ENCODE measurements around the gene UAP1L1.

UAP1L1 gene

GRCh38 chr9:137034709-137035506 is 42.4 kb upstream of the UAP1L1 start:
- Histone ChIP-seq H3K4me3 (ENCODE audit: low read depth in 1 of 2, low read length in 1 of 2) (peak overlapping the region; percentile 83 to 86), H3K9me3 (no peaks in the 10 kb centered on the region), H3K27ac (peak overlapping the region; percentile 91), H3K4me1 (ENCODE audit: control insufficient read depth in 1 of 2, insufficient read depth in 1 of 2, low read depth in 1 of 2, low read length in 1 of 2) (peaks cover 50 to 59% of the 10 kb centered on the region in 2 experiments), H3K27me3 (no peaks in the 10 kb centered on the region), H3K36me3 (peaks cover 54% of the 10 kb centered on the region)
- peak; percentile 93 for TF ChIP-seq CTCF (IDR thresholded peaks at IDR 0.05)

GRCh38 chr9:137035507-137035834 is 41.8 kb upstream of the UAP1L1 start:
- peaks cover 54% of the 10 kb centered on the region for H3K36me3 ChIP-seq
- H3K4me1 ChIP-seq (ENCODE audit: control insufficient read depth in 1 of 2, insufficient read depth in 1 of 2, low read depth in 1 of 2, low read length in 1 of 2), result peaks cover 50 to 54% of the 10 kb centered on the region in 2 experiments
- H3K27me3 ChIP-seq, result peaks cover 4% of the 10 kb centered on the region
- no peaks in the 10 kb centered on the region for H3K9me3 ChIP-seq
- peak overlapping the region; percentile 83 to 86 for H3K4me3 ChIP-seq (ENCODE audit: low read depth in 1 of 2, low read length in 1 of 2)
- H3K27ac ChIP-seq, result peak overlapping the region; percentile 91
- TF ChIP-seq CTCF (IDR thresholded peaks at IDR 0.05), result no peak

GRCh38 chr9:137035937-137036336 is 41.4 kb upstream of the UAP1L1 start:
- H3K9me3 ChIP-seq, result no peaks in the 10 kb centered on the region
- no peak for TF ChIP-seq CTCF (IDR thresholded peaks at IDR 0.05)
- no peak overlapping the region for H3K27ac ChIP-seq
- peaks cover 49% of the 10 kb centered on the region in 2 experiments for H3K4me1 ChIP-seq (ENCODE audit: control insufficient read depth in 1 of 2, insufficient read depth in 1 of 2, low read depth in 1 of 2, low read length in 1 of 2)
- peaks cover 50% of the 10 kb centered on the region for H3K36me3 ChIP-seq
- peaks cover 8% of the 10 kb centered on the region for H3K27me3 ChIP-seq
- H3K4me3 ChIP-seq (ENCODE audit: low read depth in 1 of 2, low read length in 1 of 2), result peak overlapping the region in 1 of 2 experiments; percentile 83

- Histone ChIP-seq H3K36me3 (peaks cover 45% of the 10 kb centered on the region), H3K4me3 (ENCODE audit: low read depth in 1 of 2, low read length in 1 of 2) (no peak overlapping the region), H3K4me1 (ENCODE audit: control insufficient read depth in 1 of 2, insufficient read depth in 1 of 2, low read depth in 1 of 2, low read length in 1 of 2) (peaks cover 38% of the 10 kb centered on the region in 2 experiments), H3K27me3 (peaks cover 19% of the 10 kb centered on the region), H3K9me3 (no peaks in the 10 kb centered on the region), H3K27ac (no peak overlapping the region)
- TF ChIP-seq CTCF (IDR thresholded peaks at IDR 0.05), result no peak
Observed at GRCh38 chr9:137037035-137037434, 40.3 kb upstream of the UAP1L1 start.

GRCh38 chr9:137037483-137037882 is 39.8 kb upstream of the UAP1L1 start:
- Histone ChIP-seq H3K27me3 (peaks cover 21% of the 10 kb centered on the region), H3K4me1 (ENCODE audit: control insufficient read depth in 1 of 2, insufficient read depth in 1 of 2, low read depth in 1 of 2, low read length in 1 of 2) (peaks cover 34% of the 10 kb centered on the region in 2 experiments), H3K36me3 (peaks cover 45% of the 10 kb centered on the region), H3K4me3 (ENCODE audit: low read depth in 1 of 2, low read length in 1 of 2) (no peak overlapping the region), H3K9me3 (no peaks in the 10 kb centered on the region), H3K27ac (no peak overlapping the region)
- TF ChIP-seq CTCF (IDR thresholded peaks at IDR 0.05), result no peak

Measured in neutrophil (primary cell).